MM.1S (cell line): ENCODE measurements around the gene F7.

Experiments
- CTCF ChIP-seq: fragments of 300-600 bp; sonication (generic); IDR thresholded peaks from 2 replicates; pipeline ENCODE4 v1.5.1; 2016; ENCODE audit warnings: antibody characterized with exemption, low read length, mixed read lengths
- EZH2 ChIP-seq: fragments of 300-600 bp; sonication (generic); optimal IDR thresholded peaks from 2 replicates; pipeline ENCODE3; 2017; ENCODE audit warnings: low read depth, mild to moderate bottlenecking, antibody characterized with exemption, low read length, mixed read lengths
- EZH2phosphoT487 ChIP-seq: fragments of 300-600 bp; sonication (generic); IDR thresholded peaks from 2 replicates; pipeline ENCODE4 v1.6.1; 2018; ENCODE audit warnings: antibody characterized with exemption, low read length

DNA sequence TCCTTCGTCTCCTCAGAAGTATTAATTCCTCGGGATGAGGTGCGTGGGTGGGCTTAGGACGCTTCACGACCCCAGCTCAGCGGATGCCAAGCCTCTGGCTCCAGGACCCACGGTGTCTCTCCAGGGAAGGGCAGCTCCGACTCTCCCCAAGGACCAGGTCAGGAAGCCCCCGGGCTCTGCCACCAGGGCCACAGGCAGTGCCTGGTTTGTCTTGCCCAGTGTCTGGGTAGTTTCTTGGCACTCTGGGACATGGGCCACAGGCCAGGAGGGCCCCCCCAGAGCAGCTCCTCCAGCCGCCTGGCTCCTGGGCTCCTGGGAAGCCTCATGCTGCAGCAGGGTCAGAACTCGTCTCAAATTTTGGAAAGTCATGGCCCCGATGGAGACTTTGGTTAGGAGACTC is 55.4 kb downstream of the F7 start:
- TF ChIP-seq EZH2phosphoT487: no peak
- TF ChIP-seq CTCF: no peak
- TF ChIP-seq EZH2: no peak
